H1 (cell line): Measurements from ENCODE around the gene TIA1. TPM values are rescaled to one million over a fixed set of nuclear protein-coding genes. Genes with fewer than 3 reads are reported as not detected.
"Not testable (repeated sequence)": the region's sequence is repeated elsewhere in the genome, so short reads cannot be mapped to it uniquely, and the experiment has no call there.

Source experiments
- CTCF ChIA-PET: fragments of 300-600 bp; sonication (Branson Sonifier 250); formaldehyde crosslinking; loops from one replicate; lab custom pipeline; 2021; ENCODE audit not compliant: partially characterized antibody; lab: Charles Lee
- POLR2A ChIA-PET: fragments of 300-600 bp; sonication (Branson Sonifier 250); formaldehyde crosslinking; loops from one replicate; lab custom pipeline; 2021; ENCODE audit warnings: inconsistent platforms; ENCODE audit not compliant: partially characterized antibody; lab: Charles Lee
- DNase-seq, 2 experiments: peaks; one replicate each; pipeline versions ENCODE4 v3.0.0 to v3.0.0-alpha.2; 2010 to 2022; ENCODE audit warnings: low spot score in 2 of 2, low read depth in 1 of 2, mixed read lengths in 1 of 2
- FAIRE-seq: peaks from 2 replicates; lab custom pipeline; 2011; peaks lifted over from hg19 to GRCh38; lab: Jason Lieb, UNC
- H2AFZ ChIP-seq: 2 replicates; pipeline ENCODE4 v1.8.1; 2012; ENCODE audit warnings: low read length, inconsistent platforms
- H2AK5ac ChIP-seq: 2 replicates; pipeline ENCODE4 v1.6.1; 2013; ENCODE audit warnings: low read depth, low read length
- H2BK120ac ChIP-seq: replicated peaks from 2 replicates; pipeline ENCODE3; 2013; ENCODE audit warnings: low read depth, low read length, inconsistent platforms
- H2BK12ac ChIP-seq: 2 replicates; pipeline ENCODE4 v1.6.1; 2013; ENCODE audit warnings: low read depth, low read length
- H2BK15ac ChIP-seq: 2 replicates; pipeline ENCODE4 v1.6.1; 2013; ENCODE audit warnings: low read length
- H2BK20ac ChIP-seq: 2 replicates; pipeline ENCODE4 v1.6.1; 2013; ENCODE audit warnings: low read length
- H2BK5ac ChIP-seq: 2 replicates; pipeline ENCODE4 v1.6.1; 2013; ENCODE audit warnings: low read depth, low read length
- H3K14ac ChIP-seq: 2 replicates; pipeline ENCODE4 v1.6.1; 2013; ENCODE audit warnings: inconsistent platforms; ENCODE audit not compliant: insufficient read length
- H3K18ac ChIP-seq: 2 replicates; pipeline ENCODE4 v1.6.1; 2013; ENCODE audit warnings: low read length; ENCODE audit errors: extremely low read depth
- H3K23ac ChIP-seq: 2 replicates; pipeline ENCODE4 v1.6.1; 2013; ENCODE audit warnings: inconsistent platforms; ENCODE audit not compliant: insufficient read length
- H3K23me2 ChIP-seq: 2 replicates; pipeline ENCODE4 v1.6.1; 2013; ENCODE audit warnings: low read depth, low read length
- H3K27ac ChIP-seq: 2 replicates; pipeline ENCODE4 v1.6.1; 2011; ENCODE audit warnings: low read depth, low read length, inconsistent platforms
- H3K27me3 ChIP-seq, 4 experiments: replicated peaks in 1 of 4; 1 replicate in 1 of 4; 2 replicates in 3 of 4; pipeline versions ENCODE4 v1.6.1 to v1.8.1; 2011 to 2013; ENCODE audit warnings: low read length in 3 of 4, mild to moderate bottlenecking in 3 of 4, inconsistent platforms in 2 of 4, mixed read lengths in 2 of 4, moderate library complexity in 1 of 4; ENCODE audit not compliant: control insufficient read depth in 3 of 4, insufficient read depth in 3 of 4; ENCODE audit errors: extremely low read depth in 1 of 4
- H3K36me3 ChIP-seq, 4 experiments: 2 replicates each; pipeline versions ENCODE4 v1.6.1 to v1.8.1; 2011 to 2013; ENCODE audit warnings: mild to moderate bottlenecking in 4 of 4, low read length in 3 of 4, moderate library complexity in 2 of 4, control low read depth in 1 of 4, inconsistent platforms in 1 of 4; ENCODE audit not compliant: insufficient read depth in 4 of 4, control insufficient read depth in 2 of 4
- H3K4ac ChIP-seq: replicated peaks from 2 replicates; pipeline ENCODE3; 2013; ENCODE audit warnings: low read length, low read depth, mixed read lengths, inconsistent platforms; ENCODE audit not compliant: insufficient read length
- H3K4me1 ChIP-seq, 4 experiments: replicated peaks in 1 of 4; 1 replicate in 1 of 4; 2 replicates in 3 of 4; pipeline versions ENCODE4 v1.6.1 to v1.8.1; 2011 to 2013; ENCODE audit warnings: low read length in 3 of 4, inconsistent platforms in 2 of 4, mixed read lengths in 1 of 4; ENCODE audit not compliant: insufficient read depth in 4 of 4, control insufficient read depth in 3 of 4
- H3K4me2 ChIP-seq, 2 experiments: 2 replicates each; pipeline versions ENCODE4 v1.6.1 to v1.8.1; 2011 to 2013; ENCODE audit warnings: low read depth in 2 of 2, low read length in 2 of 2, control low read depth in 1 of 2, inconsistent platforms in 1 of 2, mild to moderate bottlenecking in 1 of 2; ENCODE audit not compliant: insufficient read depth in 1 of 2
- H3K4me3 ChIP-seq, 4 experiments: fragments of 200-600, 300-600 bp in 1 of 4; sonication (generic), shearing (Covaris generic), sonication (Bioruptor Twin) in 1 of 4; 2 replicates each; pipeline versions ENCODE4 v1.5.1 to v1.8.1; 2011 to 2016; ENCODE audit warnings: low read length in 4 of 4, low read depth in 3 of 4, control low read depth in 2 of 4, inconsistent platforms in 2 of 4, mild to moderate bottlenecking in 2 of 4, mixed read lengths in 1 of 4, moderate library complexity in 1 of 4; ENCODE audit not compliant: insufficient read depth in 2 of 4; ENCODE audit errors: extremely low read depth in 1 of 4
- H3K56ac ChIP-seq: replicated peaks from 2 replicates; pipeline ENCODE3; 2013; ENCODE audit warnings: low read depth, mild to moderate bottlenecking, mixed read lengths, low read length, inconsistent platforms; ENCODE audit not compliant: insufficient read length
- H3K79me1 ChIP-seq: 2 replicates; pipeline ENCODE4 v1.6.1; 2013; ENCODE audit warnings: low read depth, low read length, control low read depth
- H3K79me2 ChIP-seq, 2 experiments: 2 replicates each; pipeline versions ENCODE4 v1.6.1 to v1.8.1; 2012 to 2013; ENCODE audit warnings: low read length in 2 of 2, mild to moderate bottlenecking in 2 of 2, inconsistent platforms in 1 of 2; ENCODE audit not compliant: insufficient read depth in 2 of 2, control insufficient read depth in 1 of 2
- H3K9ac ChIP-seq, 4 experiments: replicated peaks in 1 of 4; 1 replicate in 1 of 4; 2 replicates in 3 of 4; pipeline versions ENCODE4 v1.6.1 to v1.8.1; 2011 to 2013; ENCODE audit warnings: low read depth in 3 of 4, low read length in 3 of 4, control low read depth in 2 of 4, mild to moderate bottlenecking in 2 of 4, moderate library complexity in 2 of 4, inconsistent platforms in 1 of 4; ENCODE audit errors: extremely low read depth in 1 of 4
- H3K9me3 ChIP-seq, 2 experiments: 2 replicates each; pipeline versions ENCODE4 v1.6.1 to v1.8.1; 2012 to 2013; ENCODE audit warnings: mild to moderate bottlenecking in 2 of 2, moderate library complexity in 2 of 2, control low read depth in 1 of 2, inconsistent platforms in 1 of 2, low read depth in 1 of 2, low read length in 1 of 2, mixed read lengths in 1 of 2; ENCODE audit not compliant: insufficient read depth in 2 of 2
- H4K20me1 ChIP-seq, 2 experiments: replicated peaks in 1 of 2; 2 replicates each; pipeline versions ENCODE3 to v1.8.1; 2011 to 2013; ENCODE audit warnings: inconsistent platforms in 2 of 2, low read length in 2 of 2, mild to moderate bottlenecking in 1 of 2; ENCODE audit not compliant: insufficient read depth in 2 of 2, control insufficient read depth in 1 of 2
- H4K5ac ChIP-seq: 2 replicates; pipeline ENCODE4 v1.6.1; 2013; ENCODE audit warnings: low read length, low read depth, mixed read lengths, inconsistent platforms; ENCODE audit not compliant: insufficient read length
- H4K8ac ChIP-seq: 2 replicates; pipeline ENCODE4 v1.8.0; 2013; ENCODE audit warnings: mild to moderate bottlenecking, moderate library complexity, low read length, inconsistent platforms; ENCODE audit not compliant: insufficient read depth; ENCODE audit errors: extremely low read depth
- H4K91ac ChIP-seq: replicated peaks from 2 replicates; pipeline ENCODE3; 2013; ENCODE audit warnings: low read length, mixed read lengths, inconsistent platforms; ENCODE audit not compliant: insufficient read length
- WGBS, 2 experiments: shearing (Covaris generic) in 1 of 2; methylation state at CpG; one replicate each; pipeline versions ENCODE4 v1.1.6 to v1.1.7; 2013 to 2015; ENCODE audit warnings: low lambda C conversion rate in 2 of 2, mixed read lengths in 2 of 2, inconsistent platforms in 1 of 2, low coverage in 1 of 2, missing lambda C conversion rate in 1 of 2; ENCODE audit not compliant: insufficient replicate concordance in 2 of 2, insufficient coverage in 1 of 2, insufficient read length in 1 of 2; ENCODE audit errors: extremely low coverage in 1 of 2, missing lambda C conversion rate in 1 of 2; 5-methylcytosine and 5-hydroxymethylcytosine counted together
- polyA plus RNA-seq, 7 experiments: library from polyadenylated mRNA; depleted of rRNA in 3 of 7; stranded (reverse) in 5 of 7; unstranded in 2 of 7; fragments of >200 nt in 5 of 7; fragments of 200-250 nt in 2 of 7; gene quantifications; 1 replicate in 5 of 7; 2 replicates in 1 of 7; 4 replicates in 1 of 7; pipeline versions ENCODE4 v1.2.1 to v1.2.3, GENCODE V29; 2011 to 2013; ENCODE audit warnings: missing spikeins in 2 of 7, mixed read lengths in 2 of 7
- total RNA-seq: library from RNA; stranded (reverse); fragmentation: NEBNext Ultra II Directional; extraction: Animal tissue kit (Norgen Biotek cat#: 25700); gene quantifications from 2 replicates; pipeline ENCODE4 v1.2.1, GENCODE V29; 2021

TIA1 gene
- total and polyA plus RNA-seq, 2 of the 8 experiments (the other 6 are each of a cell fraction or from before 2014, with no cell fraction given), result 58.6 to 181 TPM

- not testable (repeated sequence) for H3K4me3 ChIP-seq, H3K9me3 ChIP-seq, H2BK15ac ChIP-seq, H3K9ac ChIP-seq, H3K27me3 ChIP-seq, FAIRE-seq, H2AK5ac ChIP-seq, H3K18ac ChIP-seq, H3K23me2 ChIP-seq, H4K5ac ChIP-seq, H3K4me2 ChIP-seq, H4K91ac ChIP-seq, DNase-seq, H3K27ac ChIP-seq, H3K14ac ChIP-seq, H2BK20ac ChIP-seq, H4K8ac ChIP-seq, H3K4me1 ChIP-seq, H3K4ac ChIP-seq, H4K20me1 ChIP-seq, H3K56ac ChIP-seq, H2BK120ac ChIP-seq, H3K79me2 ChIP-seq, H3K23ac ChIP-seq, H2BK12ac ChIP-seq, H2AFZ ChIP-seq, H2BK5ac ChIP-seq, H3K79me1 ChIP-seq
- ChIA-PET POLR2A (interaction anchor here (0.6 to 2.4 kb wide), 4 partner anchors 13 to 85 kb away, joined by 3 to 6 read pairs (median 3); no protein-coding TSS in a partner anchor), CTCF (interaction anchor here (0.7 to 1.1 kb wide), 3 partner anchors 22 to 575 kb away, joined by 3 to 4 read pairs (median 3); no protein-coding TSS in a partner anchor)
- peaks cover 0 to 18% (median 4%) of the 10 kb centered on the region in 4 experiments; a peak in 3 of 8 replicates for H3K36me3 ChIP-seq
- 95% methylated on average over 11 of the region's 11 CpGs; no CpG with 5 or more reads in 1 of the 2 experiments for WGBS, 2 experiments
Observed at GRCh38 chr2:70169654-70170245, 78.7 kb downstream of the TIA1 start.
